ENCODE data around the gene PTPRG.

PTPRG gene

DNA sequence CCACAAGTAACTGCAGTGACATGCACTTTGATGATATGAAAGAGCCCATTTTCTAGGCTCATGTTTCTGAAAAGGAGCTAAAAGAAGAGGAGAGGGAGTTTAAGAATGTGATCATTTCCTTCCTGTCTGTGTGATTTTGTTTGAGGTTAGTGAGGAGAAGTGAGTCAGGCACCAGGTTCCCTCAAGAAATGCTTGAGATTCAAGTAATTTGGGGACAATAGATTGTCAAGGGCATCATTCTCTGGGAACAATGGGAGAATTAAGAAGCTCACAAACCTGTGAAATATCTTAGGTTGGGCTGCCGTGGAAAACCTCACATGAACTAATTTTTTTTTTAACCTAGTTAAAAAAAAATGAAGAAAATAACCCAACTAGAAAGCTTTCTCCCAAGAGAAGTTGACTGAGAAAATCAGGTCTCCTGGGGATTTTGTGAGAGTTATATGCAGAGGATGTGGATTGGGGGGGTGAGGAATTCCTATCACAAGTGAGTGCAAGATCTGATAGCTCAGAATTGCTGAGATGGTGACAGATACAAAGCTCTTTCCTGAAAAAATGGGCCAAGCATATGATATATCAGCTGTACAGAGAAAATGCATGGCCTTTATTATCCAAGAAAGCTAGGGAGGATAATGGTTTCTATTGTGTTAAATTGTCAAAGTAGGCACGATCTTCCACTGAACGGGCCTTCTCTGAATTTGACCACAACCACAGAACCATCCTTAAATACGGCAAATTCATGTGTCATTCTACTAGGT is 608.7 kb downstream of the PTPRG start:
- DNase-seq, result no peak

DNA sequence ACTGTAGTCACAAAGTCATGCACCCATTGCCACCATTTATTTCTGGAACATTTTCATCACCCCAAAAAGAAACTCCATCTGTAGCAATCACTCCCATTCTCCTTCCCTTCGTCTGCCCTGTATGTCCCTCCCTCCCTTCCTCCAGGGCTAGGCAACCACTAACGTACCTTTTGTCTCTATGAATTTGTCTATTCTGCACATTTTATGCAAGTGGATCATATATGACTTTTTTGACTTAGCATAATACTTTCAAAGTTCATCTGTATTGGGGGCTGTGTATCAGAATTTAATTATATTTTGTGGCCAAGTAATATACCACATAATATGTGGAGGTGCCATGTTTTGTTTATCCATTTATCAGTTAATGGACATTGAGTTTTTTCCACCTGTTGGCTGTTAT is 610.4 kb downstream of the PTPRG start:
- DNase-seq, result no peak

DNA sequence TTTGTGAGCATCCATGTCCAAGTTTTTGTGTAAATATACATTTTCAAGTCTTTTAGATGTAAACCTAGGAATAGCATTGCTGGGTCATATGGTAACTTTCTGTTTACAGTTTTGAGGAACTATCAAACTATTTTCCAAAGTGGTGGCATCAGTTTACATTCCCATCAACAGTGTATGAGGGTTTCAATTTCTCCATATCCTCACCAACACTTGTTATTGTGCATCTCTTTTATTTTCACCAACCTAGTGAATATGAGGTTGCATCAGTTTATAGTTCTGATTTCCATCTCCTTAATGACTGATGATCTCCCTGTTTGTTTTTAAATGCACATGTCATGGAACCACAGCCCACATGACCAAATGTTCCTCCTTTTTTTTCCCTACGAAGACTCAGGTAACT is 610.8 kb downstream of the PTPRG start:
- no peak for DNase-seq

DNA sequence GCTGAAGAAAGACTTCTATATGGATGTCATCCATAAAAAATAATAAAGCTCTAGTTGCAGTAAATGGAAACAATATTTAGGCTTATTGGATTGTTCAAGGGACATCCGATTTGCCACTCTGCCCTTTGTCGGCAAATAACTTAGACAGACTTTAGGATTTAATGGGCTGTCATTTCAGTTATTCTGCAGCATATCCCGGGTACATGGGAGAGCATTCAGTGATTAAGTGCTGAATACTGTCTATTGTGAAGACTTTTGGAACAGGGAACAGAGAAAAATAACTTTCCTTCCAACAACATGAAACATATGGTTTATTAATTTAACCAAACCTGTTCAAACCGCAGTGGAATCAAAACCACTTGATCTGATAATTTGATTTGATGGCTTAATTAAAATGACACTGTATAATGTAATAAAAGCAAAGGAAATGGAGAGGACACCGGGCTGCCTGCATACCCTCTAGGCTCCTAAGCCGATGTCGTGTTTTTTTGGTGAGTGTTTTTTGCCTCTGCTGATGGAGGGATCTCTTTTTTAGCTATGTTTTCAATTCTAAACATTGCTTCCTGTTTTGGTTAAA is 612.7 kb downstream of the PTPRG start:
- DNase-seq, result no peak

DNA sequence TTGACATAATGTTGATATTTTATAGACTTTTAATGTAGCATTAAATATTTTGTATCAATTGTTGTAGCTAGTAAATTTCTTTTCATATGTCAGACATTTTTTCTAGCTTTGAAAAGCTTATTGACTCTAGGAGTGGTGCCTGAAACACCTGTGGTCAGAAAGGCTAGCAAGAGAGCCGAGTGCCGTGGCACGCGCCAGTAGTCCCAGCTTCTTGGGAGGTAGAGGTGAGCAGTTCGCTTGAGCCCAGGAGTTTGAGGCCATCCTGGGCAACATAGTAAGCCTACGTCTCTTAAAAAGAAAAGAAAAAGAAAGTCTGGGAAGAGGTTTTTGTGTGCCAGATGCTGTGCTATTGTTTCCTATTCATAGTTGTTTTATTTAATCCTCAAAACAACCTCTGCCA is 613.8 kb downstream of the PTPRG start:
- DNase-seq, result no peak

DNA sequence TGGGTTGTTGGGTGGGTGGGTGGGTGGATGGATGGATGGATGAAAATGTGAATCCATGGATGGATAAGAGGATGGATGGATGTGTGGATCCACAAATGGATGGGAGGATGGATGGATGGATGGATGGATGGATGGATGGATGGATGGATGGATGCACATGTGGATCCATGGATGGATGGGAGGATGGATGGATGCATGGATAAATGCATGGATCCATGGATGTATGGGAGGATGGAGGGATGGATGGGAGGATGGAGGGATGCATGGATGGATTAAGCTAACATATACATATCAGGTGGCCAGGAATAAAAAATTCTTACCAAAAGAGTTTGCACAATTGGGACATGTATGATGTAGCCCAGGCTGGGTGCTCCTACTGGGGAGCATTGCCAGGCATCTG is 616.7 kb downstream of the PTPRG start:
- no peak for DNase-seq

DNA sequence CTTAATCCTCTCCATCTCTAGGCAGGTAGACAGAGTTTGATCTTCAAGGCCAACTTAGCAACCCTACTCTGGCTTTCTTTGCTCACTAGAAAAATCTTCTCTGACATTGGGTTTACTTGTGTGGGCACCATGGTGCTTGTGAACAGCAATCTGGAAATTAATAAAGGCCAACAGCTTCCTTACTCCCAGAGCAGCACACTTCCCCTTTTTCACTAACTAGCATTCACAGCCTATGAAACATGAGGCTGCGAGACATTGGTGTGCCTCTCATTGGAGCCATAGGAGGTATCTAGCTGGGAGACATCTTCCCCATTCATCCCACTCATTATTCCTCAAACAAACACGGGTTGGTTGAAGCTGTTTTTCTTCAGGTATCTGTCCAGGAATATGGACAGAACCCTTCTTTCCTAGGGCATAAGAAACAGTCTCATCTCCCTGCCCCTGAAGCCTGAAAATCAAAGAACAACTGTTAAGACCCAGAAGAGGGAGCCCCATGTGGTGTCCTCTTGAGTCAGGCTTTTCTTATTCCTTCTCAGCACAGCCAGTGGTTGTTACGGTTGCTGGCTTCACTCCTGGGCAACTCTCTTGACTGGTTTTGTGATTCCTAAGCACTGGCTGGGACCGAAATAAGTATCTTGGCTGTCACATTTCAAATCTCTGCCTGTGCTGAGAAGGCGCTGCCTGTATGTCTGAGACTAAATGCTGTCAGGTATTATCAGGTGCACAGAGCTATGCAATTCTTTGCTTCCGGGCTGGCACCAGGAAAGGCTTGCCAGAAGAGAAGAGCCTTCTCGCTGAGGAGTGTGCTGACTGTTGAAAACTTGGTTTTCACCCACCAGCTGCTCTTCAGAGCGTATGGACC is 617.6 kb downstream of the PTPRG start:
- DNase-seq, result no peak

DNA sequence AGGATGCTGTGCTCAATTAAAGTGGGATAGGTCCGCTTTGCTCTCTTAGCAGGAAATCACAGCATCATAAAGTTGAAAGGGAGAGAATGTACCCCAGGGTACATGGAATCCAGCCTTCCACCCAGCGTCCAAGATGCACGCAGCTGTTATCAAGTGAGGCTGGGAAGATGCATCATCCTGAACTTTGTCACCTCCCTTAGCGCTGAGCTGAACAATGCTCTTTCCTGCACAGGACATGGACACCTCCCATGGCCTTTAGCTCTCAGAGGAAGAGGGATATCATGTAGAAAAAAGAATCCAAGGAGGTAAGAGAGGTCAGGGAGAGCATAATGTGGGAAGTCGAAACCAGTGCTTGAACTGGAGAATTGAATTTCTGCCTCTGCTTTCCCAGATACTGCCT is 619.1 kb downstream of the PTPRG start:
- no peak for DNase-seq

DNA sequence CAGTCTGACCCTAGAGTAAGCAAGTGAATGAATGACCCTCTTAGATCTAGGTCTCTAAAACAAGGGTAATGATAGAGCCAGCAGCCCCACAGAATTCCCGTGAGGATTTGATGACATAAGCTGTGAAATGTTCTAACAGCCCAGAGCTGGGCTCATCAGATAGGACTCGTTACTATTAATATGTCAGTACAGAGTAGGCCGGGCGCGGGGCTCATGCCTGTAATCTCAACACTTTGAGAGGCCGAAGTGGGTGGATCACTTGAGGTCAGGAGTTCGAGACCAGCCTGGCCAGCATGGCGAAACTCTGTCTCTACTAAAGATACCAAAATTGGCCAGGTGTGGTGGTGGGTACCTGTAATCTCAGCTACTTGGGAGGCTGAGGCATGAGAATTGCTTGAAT is 621.7 kb downstream of the PTPRG start:
- no peak for DNase-seq

DNA sequence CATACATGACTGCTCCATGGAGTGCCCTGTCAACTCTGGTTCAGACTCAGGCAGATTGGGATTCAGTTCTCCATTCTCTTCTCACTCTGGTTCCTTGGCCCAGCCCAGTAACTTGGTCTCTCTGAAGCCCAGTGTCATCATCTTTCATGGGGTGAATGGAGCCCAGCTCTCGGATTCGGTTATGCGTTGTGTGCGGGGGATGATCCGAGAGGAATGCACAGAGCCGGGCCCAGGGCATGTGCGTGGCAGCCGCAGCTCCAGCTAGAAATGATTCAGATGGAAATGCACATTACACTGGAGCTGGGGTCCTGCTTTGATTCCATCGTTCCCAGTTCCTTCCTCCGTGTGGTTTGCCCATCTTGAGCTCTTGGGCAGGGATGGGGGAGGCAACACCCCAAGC is 622.6 kb downstream of the PTPRG start:
- no peak for DNase-seq

DNA sequence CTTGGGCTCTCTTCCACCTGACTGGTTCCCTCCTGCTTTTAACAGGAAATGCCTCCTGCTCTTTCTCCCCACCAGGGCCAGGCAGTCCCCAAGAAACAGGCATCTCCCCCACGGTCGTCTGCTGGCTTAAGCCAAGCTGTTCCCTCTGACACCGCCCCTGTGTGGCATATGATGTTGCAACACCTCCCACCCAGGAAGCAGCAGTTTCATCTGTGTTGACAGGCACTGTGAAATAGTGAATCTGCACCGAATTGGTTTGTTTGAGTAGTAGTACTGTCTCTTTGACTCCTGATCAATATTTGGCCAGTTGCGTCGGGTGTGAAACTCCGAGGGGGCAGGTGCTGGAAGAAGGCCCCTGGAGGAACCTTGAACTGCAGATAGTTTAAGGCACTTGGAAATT is 623.2 kb downstream of the PTPRG start:
- peak in 1 of 2 experiments; percentile 27 for DNase-seq

DNA sequence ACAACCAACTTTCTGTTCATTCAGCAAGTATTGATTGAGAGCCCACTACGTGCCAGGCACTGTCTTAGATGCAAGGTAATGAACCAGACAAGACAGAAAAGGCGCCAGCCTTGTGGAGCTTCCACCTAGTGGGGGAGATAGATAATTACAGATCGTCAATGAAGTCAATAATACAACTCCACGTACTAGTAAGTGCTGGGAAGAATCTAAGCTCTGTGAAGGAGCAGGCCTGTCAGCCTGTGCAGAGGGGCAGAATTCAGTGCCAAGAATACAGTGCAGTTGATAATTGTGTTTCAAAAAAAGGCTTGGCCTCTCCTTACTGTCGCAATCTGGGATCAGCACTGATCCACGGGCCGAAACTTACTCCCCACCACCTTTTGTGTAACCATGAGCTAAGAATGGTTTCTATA is 625.7 kb downstream of the PTPRG start:
- peak in 1 of 2 experiments; percentile 51 for DNase-seq

DNA sequence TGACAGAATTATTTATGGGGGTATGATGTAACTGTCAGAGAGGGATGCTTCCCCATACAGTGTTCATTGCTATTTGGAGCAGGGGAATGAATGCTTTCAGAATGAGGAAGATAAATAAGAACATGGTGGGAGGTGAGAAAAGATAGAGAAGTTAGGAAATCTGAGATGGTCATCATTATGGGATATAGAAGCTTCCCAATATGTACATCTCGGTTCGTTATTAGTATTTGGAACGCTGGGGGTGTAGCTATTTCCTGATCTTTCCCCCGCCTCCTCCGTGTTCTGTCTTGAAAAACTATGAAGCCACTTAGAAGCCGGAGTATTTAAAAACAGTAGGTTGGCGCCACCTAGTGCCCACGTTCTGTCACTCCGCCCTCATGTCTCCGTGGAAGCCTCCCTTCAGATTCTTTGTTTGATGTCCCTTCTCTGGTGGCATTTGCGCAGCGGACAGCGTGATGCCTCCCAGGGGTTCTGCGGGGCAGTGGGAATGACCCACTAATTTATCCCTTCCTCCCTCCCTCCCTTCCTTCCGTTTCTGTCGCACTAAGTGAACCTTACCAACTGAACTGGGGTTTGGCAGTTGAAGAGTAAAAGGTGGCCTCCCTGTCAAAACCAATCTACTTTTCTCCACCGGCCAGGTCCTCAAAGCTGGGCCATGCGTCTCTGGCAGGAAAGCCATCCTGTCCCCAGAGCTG is 627.5 kb downstream of the PTPRG start:
- DNase-seq, result peak; percentile 23 to 67

DNA sequence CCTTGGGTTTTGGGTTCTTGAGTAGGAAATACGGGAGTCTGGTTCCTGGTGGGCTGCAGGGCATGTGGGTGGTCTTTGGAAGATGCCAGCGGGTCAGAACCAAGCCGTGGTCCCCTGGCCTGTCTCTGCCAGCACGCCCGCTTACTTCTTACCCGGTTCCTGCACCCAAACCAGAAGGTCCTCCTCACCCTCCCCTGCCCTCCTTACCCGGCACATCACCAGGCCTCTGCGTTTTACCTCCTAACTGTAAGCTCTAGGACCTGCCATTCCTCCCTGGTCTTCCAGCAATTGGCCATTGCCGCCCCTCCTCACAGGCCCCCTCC is 628.0 kb downstream of the PTPRG start:
- no peak for DNase-seq

DNA sequence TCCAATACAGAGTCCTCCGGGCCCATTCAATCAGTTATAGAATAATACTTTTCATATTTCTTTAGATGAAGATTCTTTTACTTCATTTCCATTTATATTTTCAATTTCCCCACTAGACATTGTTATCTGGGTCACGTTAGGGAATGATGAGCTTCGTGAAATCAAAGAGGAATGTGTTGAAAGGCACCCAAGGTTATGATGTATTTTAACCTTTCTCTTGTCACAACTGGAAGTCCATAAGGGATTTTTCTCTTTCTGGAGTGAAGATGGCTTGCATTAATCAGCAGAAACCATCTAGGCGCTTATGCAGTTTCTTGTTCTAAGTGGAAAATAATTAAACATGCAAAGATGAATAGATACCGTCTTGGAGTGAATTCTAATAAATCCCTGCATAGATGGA is 631.5 kb downstream of the PTPRG start:
- no peak for DNase-seq

DNA sequence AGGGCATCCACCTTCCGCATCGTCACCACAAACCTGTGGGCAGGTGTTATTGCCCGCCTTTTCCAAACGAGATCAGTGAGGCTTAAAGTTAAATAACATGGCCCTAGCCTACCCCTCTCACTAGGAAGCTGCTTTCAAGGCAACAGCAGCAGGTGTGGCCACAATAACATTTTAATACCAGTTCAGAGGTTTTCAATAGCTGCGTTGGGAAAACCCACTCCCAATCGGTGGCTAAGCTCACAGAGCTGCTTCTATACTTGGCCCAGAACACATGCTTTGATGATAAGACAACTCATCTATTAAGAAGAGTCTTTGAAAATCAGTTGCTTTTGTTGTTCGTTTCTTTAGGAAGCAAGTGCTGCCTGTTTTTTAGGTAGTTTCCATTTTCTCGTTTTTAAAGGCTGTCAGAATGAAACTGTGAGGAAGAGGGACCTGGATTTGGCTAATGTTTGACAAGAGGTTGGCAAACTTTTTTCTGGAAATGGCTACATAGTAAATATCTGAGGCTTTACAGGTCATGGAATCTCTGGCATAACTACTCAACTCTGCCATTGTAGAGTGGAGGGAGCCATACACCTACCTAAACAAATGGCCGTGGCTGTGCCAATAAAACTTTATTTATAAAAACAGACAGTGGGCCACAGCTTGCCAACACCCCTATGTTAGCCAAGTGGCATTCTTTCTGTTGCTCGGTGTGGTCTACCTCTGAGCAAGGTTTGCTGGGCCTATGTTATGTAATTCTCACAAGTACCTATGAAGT is 632.4 kb downstream of the PTPRG start:
- DNase-seq, result no peak

DNA sequence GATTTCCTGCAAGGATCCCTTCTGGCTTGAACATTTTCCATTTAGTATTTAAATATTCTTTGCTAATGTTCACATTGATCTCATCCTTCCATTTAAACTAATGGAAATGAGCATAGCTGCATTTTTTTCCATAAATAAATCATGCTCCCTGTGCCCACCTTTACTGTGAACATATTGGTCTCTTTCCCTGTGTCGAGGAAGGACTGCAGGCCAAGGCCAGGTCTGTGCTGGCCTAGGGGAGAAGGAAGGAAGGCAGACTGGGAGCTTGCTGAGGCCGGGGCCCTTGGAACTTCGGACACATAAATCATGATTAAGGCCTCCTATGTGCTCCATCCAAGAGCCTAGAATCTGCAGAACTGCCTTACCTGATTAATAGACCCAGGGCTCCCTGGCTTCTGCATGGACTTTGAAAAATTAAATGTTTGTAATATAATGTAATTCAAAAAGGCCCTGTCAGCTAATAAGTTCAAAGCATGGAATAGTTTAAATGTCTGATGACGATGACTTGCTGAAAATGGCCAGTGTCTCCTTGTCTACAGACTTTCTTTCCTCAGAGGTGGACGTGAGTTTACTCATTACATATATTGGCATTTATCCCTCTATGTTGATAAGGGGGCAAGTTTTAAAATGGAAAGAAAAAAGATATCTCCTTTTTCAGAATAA is 636.1 kb downstream of the PTPRG start:
- DNase-seq, result no peak

DNA sequence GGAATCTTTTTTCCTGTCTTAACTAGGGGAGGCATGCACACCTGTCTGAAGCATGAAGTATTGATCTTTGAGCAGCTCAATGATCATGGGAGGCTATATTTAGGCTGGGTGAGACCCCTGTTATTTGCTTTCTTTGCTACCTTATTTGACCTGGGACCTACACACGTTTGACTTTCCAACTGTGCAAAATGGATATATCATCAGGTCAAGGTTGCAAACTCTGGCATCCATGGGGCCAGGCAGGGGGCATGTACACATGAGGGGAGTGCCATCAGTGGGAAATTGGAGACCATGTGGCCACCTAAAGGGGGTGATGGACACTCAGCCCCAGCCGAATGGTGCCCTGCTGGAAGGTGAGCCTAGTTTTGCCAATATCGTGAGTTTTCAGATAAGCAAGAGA is 637.8 kb downstream of the PTPRG start:
- no peak for DNase-seq

DNA sequence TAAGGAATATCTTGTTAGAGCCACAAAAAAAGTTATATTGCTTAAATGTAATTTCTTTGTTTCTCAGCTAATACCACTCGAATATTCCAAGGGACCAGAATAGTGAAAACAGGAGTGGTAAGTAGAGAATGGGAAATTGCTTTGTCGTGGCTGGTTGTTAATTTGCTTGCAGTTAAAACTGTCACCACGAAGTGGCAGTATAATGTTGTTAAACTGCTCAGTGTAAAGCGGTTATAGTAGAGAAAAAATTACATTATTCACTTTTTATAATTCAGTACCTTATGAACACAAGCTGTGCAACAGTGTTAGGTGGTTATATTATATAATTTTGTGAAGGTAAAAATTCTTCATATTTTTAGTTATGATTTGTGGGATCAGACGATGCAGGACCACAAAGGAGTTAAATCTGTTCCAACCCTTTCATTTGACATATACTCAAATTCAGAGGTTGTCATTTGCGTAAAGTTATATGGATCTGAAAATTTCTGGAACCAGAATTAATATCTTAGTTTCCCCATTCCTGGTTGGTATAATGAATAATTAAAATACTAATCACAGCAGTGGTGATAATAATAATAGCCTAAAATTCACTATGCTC is 640.2 kb downstream of the PTPRG start:
- DNase-seq, result peak; percentile 16 to 44

DNA sequence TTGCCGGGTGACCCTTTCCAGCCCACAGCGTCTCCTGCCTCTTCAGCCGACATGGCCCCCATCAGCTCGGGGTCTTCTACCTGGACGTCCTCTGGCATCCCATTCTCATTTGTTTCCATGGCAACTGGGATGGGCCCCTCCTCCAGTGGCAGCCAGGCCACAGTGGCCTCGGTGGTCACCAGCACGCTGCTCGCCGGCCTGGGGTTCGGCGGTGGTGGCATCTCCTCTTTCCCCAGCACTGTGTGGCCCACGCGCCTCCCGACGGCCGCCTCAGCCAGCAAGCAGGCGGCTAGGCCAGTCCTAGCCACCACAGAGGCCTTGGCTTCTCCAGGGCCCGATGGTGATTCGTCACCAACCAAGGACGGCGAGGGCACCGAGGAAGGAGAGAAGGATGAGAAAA is 641.8 kb downstream of the PTPRG start:
- DNase-seq, result no peak

DNA sequence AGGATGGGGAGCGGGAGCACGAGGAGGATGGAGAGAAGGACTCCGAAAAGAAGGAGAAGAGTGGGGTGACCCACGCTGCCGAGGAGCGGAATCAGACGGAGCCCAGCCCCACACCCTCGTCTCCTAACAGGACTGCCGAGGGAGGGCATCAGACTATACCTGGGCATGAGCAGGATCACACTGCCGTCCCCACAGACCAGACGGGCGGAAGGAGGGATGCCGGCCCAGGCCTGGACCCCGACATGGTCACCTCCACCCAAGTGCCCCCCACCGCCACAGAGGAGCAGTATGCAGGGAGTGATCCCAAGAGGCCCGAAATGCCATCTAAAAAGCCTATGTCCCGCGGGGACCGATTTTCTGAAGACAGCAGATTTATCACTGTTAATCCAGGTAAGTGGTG is 642.2 kb downstream of the PTPRG start:
- no peak for DNase-seq

DNA sequence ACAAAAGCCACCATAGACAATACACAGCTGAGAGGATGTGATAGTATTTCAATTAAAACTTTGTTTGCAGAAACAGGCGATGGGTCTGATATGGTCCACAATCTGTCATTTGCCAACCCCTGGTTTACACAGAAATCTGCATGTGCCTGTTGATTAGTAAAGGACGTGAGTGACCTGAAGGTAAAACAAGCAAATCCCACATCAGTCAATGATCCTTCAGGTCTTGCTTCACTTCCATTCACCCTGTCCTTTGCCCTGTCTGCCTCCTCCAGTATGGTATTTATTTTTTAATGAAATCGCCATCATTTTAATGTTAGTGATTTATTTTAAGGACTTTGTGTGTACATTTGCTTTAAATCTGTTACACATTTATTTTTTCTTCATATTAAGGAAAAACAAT is 645.8 kb downstream of the PTPRG start:
- no peak for DNase-seq
